MM.1S (cell line): Measurements from ENCODE around the gene CTCFL.

Experiments
- DNase-seq: peaks from one replicate; pipeline ENCODE4 v3.0.0-alpha.2; 2015
- H2AFZ ChIP-seq: fragments of 300-600 bp; sonication (generic); 2 replicates; pipeline ENCODE4 v1.6.0; 2016; ENCODE audit warnings: antibody characterized with exemption, low read length
- H3F3A ChIP-seq: fragments of 300-600 bp; sonication (generic); 2 replicates; pipeline ENCODE4 v1.6.1; 2016; ENCODE audit warnings: mild to moderate bottlenecking, antibody characterized with exemption, low read length, moderate library complexity, mixed read lengths; ENCODE audit not compliant: insufficient read depth
- H3K27ac ChIP-seq: fragments of 300-600 bp; sonication (generic); 2 replicates; pipeline ENCODE4 v1.5.1; 2016; ENCODE audit warnings: mild to moderate bottlenecking, low read length
- H3K27me3 ChIP-seq: fragments of 300-600 bp; sonication (generic); replicated peaks from 2 replicates; pipeline ENCODE4 v1.6.0; 2016; ENCODE audit warnings: low read length; ENCODE audit not compliant: insufficient read depth
- H3K36me3 ChIP-seq: fragments of 300-600 bp; sonication (generic); replicated peaks from 2 replicates; pipeline ENCODE4 v1.6.1; 2016; ENCODE audit warnings: mild to moderate bottlenecking, low read length, mixed read lengths; ENCODE audit not compliant: insufficient read depth
- H3K4me1 ChIP-seq: fragments of 300-600 bp; sonication (generic); 2 replicates; pipeline ENCODE4 v1.6.1; 2016; ENCODE audit warnings: low read length, mixed read lengths
- H3K4me2 ChIP-seq: fragments of 300-600 bp; sonication (generic); 2 replicates; pipeline ENCODE4 v1.6.0; 2016; ENCODE audit warnings: low read depth, low read length
- H3K4me3 ChIP-seq: fragments of 300-600 bp; sonication (generic); 2 replicates; pipeline ENCODE4 v1.5.1; 2016; ENCODE audit warnings: low read length, mixed read lengths
- H3K79me2 ChIP-seq: fragments of 300-600 bp; sonication (generic); 2 replicates; pipeline ENCODE4 v1.6.1; 2016; ENCODE audit warnings: mixed run types, low read length, mixed read lengths
- H3K9ac ChIP-seq: fragments of 300-600 bp; sonication (generic); 2 replicates; pipeline ENCODE4 v1.6.1; 2016; ENCODE audit warnings: low read length, mixed read lengths
- H3K9me2 ChIP-seq: fragments of 300-600 bp; sonication (generic); replicated peaks from 2 replicates; pipeline ENCODE4 v1.6.1; 2016; ENCODE audit warnings: mild to moderate bottlenecking, low read length, mixed read lengths; ENCODE audit not compliant: insufficient read depth
- H3K9me3 ChIP-seq: fragments of 300-600 bp; sonication (generic); replicated peaks from 2 replicates; pipeline ENCODE4 v1.6.1; 2016; ENCODE audit warnings: mild to moderate bottlenecking, low read length, mixed read lengths; ENCODE audit not compliant: insufficient read depth
- H4K20me1 ChIP-seq: fragments of 300-600 bp; sonication (generic); 2 replicates; pipeline ENCODE4 v1.6.1; 2016; ENCODE audit warnings: mild to moderate bottlenecking, low read length, moderate library complexity, mixed read lengths; ENCODE audit not compliant: insufficient read depth
- EZH2 ChIP-seq: fragments of 300-600 bp; sonication (generic); optimal IDR thresholded peaks from 2 replicates; pipeline ENCODE3; 2017; ENCODE audit warnings: low read depth, mild to moderate bottlenecking, antibody characterized with exemption, low read length, mixed read lengths
- EZH2phosphoT487 ChIP-seq: fragments of 300-600 bp; sonication (generic); IDR thresholded peaks from 2 replicates; pipeline ENCODE4 v1.6.1; 2018; ENCODE audit warnings: antibody characterized with exemption, low read length
- TF ChIP-seq, protein P1 (sequence below): fragments of 300-600 bp; sonication (generic); IDR thresholded peaks from 2 replicates; pipeline ENCODE4 v1.5.1; 2016; ENCODE audit warnings: antibody characterized with exemption, low read length, mixed read lengths

The CTCFL gene

GRCh38 chr20:57555457-57556184 is 30.7 kb upstream of the CTCFL start:
- H2AFZ ChIP-seq: no peak overlapping the region
- H3F3A ChIP-seq: no peaks in the 10 kb centered on the region
- H3K4me2 ChIP-seq: no peak overlapping the region
- no peaks in the 10 kb centered on the region for H3K9me2 ChIP-seq
- no peaks in the 10 kb centered on the region for H4K20me1 ChIP-seq
- no peaks in the 10 kb centered on the region for H3K79me2 ChIP-seq
- H3K4me1 ChIP-seq: no peaks in the 10 kb centered on the region
- peaks cover 100% of the 10 kb centered on the region for H3K27me3 ChIP-seq
- no peak for DNase-seq
- TF ChIP-seq EZH2 (no peak), EZH2phosphoT487 (no peak)
- TF ChIP-seq, protein P1, sequence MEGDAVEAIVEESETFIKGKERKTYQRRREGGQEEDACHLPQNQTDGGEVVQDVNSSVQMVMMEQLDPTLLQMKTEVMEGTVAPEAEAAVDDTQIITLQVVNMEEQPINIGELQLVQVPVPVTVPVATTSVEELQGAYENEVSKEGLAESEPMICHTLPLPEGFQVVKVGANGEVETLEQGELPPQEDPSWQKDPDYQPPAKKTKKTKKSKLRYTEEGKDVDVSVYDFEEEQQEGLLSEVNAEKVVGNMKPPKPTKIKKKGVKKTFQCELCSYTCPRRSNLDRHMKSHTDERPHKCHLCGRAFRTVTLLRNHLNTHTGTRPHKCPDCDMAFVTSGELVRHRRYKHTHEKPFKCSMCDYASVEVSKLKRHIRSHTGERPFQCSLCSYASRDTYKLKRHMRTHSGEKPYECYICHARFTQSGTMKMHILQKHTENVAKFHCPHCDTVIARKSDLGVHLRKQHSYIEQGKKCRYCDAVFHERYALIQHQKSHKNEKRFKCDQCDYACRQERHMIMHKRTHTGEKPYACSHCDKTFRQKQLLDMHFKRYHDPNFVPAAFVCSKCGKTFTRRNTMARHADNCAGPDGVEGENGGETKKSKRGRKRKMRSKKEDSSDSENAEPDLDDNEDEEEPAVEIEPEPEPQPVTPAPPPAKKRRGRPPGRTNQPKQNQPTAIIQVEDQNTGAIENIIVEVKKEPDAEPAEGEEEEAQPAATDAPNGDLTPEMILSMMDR: no peak
- H3K9me3 ChIP-seq: no peaks in the 10 kb centered on the region
- H3K4me3 ChIP-seq: no peak overlapping the region
- no peak overlapping the region for H3K27ac ChIP-seq
- no peak overlapping the region for H3K9ac ChIP-seq
- H3K36me3 ChIP-seq: no peaks in the 10 kb centered on the region

- Histone ChIP-seq H3F3A (no peaks in the 10 kb centered on the region), H3K9me3 (no peaks in the 10 kb centered on the region), H3K27ac (no peak overlapping the region), H3K4me3 (no peak overlapping the region), H4K20me1 (no peaks in the 10 kb centered on the region), H3K9me2 (no peaks in the 10 kb centered on the region), H3K36me3 (no peaks in the 10 kb centered on the region), H3K9ac (no peak overlapping the region), H3K4me2 (no peak overlapping the region), H2AFZ (no peak overlapping the region), H3K4me1 (no peaks in the 10 kb centered on the region), H3K27me3 (peaks cover 97% of the 10 kb centered on the region), H3K79me2 (no peaks in the 10 kb centered on the region)
- DNase-seq: no peak
- no peak for TF ChIP-seq EZH2
These were observed 28.6 kb upstream of the CTCFL start for GRCh38 chr20:57553376-57554018.

DNA sequence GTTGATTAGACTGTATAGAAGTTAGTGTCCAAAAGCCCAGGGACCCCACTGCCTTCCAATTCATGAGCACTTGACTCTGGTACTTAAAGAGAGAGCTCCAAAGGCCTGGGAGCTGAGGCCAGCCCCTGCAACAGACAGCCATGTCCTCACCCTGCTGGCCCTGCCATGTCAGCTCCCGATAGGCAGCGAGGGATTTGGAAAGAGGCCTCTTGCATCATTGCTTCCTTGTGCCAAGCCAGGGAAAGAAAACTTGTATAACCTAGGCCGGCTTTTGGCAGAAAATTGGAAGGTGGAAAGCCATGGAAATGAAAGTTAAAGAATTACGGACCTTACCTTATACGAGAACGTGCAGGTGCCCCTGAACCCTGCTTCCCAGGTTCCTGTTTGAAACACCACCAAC is 27.5 kb upstream of the CTCFL start:
- Histone ChIP-seq H3K9ac (no peak overlapping the region), H3K79me2 (no peaks in the 10 kb centered on the region), H3F3A (no peaks in the 10 kb centered on the region), H2AFZ (no peak overlapping the region), H3K27ac (no peak overlapping the region), H3K9me2 (no peaks in the 10 kb centered on the region), H3K4me1 (no peaks in the 10 kb centered on the region), H3K4me2 (no peak overlapping the region), H4K20me1 (no peaks in the 10 kb centered on the region), H3K4me3 (no peak overlapping the region), H3K9me3 (no peaks in the 10 kb centered on the region), H3K36me3 (no peaks in the 10 kb centered on the region), H3K27me3 (peaks cover 97% of the 10 kb centered on the region)
- TF ChIP-seq EZH2 (no peak), EZH2phosphoT487 (no peak)
- TF ChIP-seq, protein P1: no peak
- DNase-seq: no peak
